GM19193 (cell line): Measurements from ENCODE around the gene MEF2C.

Experiments used
- POLR2A ChIP-seq: IDR thresholded peaks from 4 replicates; pipeline ENCODE4 v1.6.1; 2011; ENCODE audit not compliant: insufficient read depth, insufficient read length; ENCODE audit errors: extremely low read depth

MEF2C gene

DNA sequence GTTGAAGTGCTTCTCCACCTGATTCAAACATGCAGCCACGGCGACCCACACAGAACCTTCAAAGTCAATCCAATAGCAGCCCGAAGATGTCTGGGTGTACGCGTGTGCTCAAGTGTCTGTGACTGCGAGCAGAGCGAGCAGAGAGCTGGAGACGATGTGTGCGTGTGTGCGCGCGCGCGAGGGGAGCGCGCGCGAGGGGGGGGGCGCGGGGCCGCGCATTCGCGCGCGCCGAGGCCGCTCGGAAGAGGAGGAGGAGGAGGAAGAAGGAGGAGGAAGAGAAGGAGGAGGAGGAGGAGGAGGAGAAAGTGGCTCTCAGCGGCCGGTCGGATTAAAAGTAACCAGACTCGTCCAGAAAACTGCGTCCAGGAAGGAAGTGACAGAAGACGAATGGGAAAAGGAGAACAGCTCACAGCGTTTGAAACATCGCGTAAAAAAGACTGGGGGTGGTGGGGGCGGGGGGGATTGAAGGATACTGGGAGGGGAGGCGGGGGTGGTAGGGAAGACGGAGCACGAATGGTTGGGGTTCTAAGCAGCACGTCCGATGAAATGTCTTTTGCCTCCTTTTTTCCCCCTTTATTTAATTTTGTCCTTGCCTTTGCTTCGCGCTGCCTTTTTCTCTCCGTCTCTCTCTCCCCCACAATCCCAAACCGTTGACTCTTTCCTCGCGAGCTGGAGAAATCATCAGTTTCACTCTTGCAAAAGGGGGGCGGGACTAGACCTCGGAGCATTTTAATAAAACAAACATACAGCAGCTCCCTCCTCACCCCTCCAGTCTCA is at the start of gene MEF2C:
MEF2C (minus strand) TSS at position 126 of the 777 bp plus-strand sequence. CDS start 59,396 bp downstream, outside the sequence.
- TF ChIP-seq POLR2A: peak; percentile 88

DNA sequence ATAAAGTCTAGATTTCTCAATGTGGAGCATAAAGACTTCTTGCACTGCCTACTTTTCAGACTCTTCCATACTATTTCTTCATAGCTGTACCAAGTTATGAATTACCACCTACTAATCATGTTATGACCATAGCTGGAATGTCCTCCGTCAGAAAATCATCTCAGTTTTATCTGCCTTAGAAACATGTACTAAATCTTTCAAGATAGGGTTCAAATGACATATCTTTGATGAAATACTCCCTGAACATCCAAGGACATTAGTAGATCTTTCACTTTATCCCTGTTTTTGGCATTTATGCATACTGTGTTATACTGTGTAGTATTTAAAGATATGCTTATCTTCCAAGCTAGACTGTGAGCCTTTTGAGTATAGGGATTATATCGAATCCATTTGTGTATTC is 49.6 kb upstream of the MEF2C start:
- TF ChIP-seq POLR2A: no peak

DNA sequence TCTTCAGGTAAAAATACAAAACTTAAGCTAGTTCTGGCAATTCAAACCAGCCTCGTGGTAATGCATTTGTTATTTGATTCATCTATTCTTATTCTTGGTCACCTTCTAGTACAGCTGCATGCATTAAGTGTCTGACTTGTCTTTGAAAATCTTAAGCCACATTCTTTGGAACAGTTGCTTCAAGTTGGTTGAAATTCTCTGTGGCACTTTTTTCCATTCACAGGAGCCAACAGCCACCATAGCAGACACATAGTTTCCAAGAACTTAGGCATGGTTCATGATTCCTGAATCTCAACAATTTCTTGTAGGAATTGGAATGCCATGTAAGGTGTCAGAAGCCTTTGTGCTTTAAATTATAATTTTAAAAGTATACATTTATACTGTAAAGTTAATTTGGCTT is 47.4 kb upstream of the MEF2C start:
- TF ChIP-seq POLR2A: no peak

DNA sequence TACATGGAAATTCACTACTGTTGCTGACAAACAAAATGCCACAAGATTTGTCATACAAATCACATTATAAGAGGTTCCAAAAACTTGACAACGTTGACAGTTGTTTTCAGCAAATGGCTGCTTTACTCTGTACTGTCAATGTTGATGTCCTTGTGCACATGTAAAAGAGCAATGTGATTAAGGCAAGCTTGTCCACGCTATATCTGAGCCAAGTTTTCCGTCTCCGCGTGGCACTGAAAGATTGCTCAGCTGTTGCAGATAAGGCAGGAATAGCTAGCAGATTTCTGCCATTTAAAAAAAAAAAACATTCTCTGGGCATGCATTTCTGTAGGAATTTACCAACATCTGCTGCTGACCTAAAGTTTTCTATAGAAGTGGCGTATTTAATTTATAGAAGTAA is 46.4 kb upstream of the MEF2C start:
- no peak for TF ChIP-seq POLR2A

DNA sequence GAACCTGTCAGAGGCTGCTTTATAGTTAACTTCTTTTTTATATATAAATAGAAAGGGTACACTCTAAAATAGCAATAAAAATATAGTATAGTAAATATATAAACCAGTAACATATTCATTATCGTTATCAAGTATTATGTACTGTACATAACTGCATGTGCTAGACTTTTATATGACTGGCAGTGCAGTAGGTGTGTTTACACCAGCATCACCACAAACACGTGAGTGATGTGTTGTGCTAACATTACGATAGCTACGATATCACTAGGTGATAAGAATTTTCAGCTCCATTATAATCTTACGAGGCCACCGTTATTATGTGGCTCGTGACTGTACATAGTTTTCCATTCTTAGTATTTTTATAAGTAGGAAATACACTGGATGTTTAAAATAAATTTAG is 43.8 kb upstream of the MEF2C start:
- no peak for TF ChIP-seq POLR2A

DNA sequence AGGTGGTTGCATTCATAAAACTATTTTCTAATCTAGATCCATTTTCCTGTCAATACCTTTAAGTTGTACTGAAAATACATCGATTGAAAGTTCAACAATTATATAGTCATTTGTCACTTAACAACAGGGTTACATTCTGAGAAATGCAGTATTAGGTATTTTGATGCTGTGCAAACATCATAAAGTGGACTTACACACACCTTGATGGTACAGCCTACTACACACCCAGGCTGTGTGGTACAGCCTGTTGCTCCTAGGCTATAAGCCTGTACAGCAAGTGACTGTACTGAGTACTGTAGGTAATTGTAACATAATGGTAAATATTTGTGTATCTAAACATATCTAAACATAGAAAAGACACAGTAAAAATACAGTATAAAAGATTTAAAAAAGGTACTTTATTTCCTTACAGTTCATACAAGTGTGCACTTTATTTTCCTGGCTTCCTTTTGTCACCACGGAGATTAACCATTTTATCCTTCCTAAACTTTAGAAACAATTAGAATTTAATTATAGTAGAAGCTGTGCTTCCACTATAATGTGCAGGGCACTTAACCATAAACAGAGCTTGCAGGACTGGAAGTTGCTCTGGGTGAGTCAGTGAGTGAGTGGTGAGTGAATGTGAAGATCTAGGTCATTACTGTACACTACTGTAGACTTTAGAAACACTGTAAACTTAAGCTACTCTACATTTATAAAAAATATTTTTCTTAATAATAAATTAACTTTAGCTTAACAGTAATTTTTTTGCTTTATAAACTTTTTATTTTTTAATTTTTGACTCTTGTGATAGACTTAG is 42.9 kb upstream of the MEF2C start:
- no peak for TF ChIP-seq POLR2A

DNA sequence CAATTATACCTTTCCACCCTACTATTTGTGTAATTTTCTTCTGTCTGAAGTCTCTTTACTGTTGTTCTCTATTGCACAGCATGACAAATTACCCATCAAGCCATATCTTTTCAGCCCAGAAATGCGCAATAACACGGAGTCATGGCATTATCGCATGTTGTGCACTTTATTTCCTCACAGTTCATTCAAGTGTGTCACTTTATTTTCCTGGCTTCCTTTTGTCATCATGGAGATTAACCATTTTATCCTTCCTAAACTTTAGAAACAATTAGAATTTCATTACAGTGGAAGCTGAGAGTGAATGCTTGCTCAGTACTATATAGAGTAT is 41.3 kb upstream of the MEF2C start:
- TF ChIP-seq POLR2A: no peak

DNA sequence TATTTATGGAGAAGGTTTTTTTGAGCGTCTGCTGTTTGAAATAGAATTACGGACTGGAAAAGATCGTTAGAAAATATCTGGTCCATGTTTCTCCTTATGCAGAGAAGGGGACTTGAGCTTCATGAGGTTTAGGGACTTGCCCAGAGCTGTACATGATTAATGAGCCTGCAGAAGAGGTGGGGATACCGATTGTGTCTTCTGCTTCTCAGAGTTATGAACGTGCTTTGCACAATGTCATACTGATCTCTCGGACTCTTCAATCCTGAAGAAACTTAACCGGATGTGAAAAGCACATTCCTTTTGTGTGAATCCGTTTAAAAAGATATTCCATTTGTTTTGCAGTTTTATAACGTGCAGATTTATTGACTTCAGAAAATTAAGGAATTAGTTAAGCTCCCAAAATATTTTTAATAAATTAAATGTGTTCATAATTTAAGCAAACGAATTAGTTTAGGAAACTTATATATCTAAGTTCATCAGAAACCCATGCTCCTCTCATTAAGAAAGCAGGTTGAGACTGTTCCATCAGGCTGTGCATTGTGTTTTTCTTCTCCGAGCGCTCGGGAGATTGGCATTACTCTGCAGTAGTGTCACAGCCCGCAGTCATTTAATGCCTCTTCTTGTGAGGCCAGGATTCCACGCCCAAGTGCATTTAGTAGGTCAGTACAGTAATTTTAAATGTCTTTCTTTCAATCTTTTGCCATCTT is 40.8 kb upstream of the MEF2C start:
- TF ChIP-seq POLR2A: no peak

DNA sequence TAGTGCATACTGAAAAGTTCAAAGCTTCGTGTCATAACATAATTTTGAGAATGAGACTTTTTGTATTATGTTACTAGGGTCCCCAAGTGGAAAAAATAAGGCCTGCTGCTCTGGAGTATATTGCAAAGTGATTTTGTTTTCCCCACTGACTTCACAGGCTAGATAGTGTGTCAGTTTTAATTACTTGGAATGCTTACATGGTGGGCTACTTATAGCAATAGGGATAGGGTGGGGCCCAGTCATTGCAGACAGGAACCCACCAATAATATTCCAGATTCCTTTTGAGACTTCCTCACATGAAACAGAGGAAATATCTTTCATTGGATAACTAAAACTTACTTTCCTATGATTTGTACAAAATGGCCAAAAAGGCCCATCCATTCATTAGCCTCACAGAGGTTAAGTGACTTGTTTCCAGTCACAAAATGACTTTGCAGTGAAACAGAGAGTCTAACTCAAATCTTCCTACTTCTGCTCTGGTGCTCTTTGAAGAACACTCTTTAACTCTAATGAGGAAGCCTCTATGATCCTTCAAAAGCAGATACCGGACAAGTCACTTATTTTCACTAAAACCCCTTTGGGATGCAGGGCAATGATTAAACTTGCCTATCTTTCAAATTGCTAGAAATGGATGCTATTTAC is 16.2 kb upstream of the MEF2C start:
- no peak for TF ChIP-seq POLR2A

DNA sequence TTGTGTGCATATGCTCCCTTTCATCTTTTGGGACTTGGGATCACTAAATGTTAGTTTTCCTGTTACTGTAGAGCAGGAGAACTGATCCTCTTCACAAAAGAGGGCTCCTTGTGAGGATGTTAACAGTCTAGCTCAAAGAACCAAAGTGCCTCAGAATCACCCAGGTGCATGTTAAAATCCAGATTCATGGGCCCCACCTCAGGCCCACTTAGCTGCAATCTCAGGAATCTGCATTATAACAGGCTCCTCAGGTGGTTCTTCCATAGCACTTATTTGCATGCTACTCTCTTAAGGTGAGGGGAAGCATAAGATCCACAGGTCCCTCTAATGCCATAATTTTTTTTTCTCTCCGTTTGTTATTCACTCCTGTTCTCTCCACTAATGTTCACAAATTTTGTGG is 14.8 kb upstream of the MEF2C start:
- TF ChIP-seq POLR2A: no peak

DNA sequence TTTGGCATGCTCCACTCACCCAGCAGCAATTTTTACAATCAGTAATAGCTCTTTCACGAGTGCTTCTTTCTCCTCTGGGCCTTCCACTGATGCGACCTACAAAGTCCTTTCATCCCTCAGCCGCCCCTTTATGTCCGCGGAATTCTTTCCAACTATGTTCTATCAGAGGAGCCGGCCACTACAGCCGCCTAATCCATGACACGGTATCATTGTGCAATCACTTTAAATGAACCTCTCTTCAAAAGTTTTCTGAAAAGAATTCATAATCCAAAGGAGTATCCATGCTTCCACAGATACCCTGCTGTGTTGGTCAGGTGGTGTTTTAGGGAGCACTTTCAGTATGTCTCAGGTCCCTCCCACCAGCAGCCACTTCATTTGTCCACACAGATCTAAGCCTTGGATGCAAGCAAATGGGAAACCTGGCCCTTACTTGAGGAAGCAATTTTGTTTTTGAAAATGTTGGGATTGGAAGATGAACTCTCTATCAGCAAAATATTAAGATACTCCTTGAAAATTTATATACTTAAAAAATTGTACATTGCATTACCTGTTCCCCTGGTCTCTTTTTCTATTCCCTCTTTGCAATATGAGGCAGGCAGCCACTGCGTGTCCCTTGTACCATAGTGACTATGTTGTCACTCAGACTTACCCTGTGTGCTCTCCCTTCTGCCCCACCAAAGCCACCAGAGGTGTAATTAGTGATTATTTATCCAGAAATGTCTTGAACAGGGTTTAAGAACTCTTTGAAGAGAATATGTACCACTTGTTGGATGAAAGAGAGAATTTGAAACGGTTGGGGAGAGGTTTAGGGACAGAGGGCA is 12.9 kb upstream of the MEF2C start:
- no peak for TF ChIP-seq POLR2A

DNA sequence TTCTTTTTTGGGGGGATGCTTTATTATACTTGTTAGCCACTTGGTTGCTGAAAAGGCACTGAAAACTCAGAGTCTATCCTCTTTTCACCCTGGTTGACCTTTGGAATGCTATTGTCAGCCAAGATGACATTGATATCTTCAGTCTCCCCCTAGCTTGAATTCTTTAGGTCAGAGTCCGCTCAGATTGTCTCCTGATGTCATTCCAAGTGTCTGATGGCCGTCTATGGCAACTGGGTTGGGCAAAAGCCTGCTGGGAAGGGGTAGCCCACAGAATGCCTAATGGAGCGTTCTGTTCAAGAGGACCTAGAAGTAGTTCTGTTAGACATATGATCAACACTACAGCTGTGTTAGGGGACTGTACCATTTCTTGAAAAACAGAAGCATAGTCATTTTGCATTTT is 9.7 kb upstream of the MEF2C start:
- TF ChIP-seq POLR2A: no peak

DNA sequence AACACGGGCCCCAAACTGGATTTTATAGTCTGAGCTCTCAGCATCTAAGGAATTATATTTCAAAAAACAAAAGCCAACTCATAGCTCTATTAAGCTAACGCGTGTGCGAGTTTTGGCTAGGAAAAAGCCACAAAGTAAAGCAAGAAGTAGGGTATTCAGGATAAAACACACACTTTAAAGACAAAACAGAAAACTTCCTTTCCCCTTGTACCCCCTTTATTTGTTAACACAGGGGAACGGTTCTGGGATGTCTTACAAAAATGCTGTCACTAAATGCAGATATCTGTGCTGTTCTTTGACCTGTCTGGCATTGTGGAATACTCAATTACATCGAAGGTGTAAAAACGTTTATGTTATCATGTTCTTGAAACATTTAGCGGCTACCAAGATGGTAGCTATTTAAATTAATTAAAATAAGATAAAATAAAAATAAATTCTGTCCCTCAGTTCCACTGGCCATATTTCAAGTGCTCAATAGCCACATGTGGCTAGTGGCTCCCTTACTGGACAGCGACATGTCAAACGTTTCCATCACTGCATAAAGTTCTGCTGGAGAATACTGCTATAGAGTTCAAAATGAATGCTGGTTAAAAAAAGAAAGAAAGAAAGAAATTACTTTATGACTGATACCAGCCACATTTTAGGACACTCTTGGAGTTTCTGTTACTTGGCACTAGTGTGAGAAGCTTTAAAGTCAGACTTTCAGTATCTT is 7.2 kb upstream of the MEF2C start:
- no peak for TF ChIP-seq POLR2A
